ENCODE measurements around the gene CDKN1C.

Gene CDKN1C

GRCh38 chr11:2887515-2888195 lies 2.1 kb upstream of the CDKN1C start:
- DNase-seq = no peak

GRCh38 chr11:2886936-2887335 lies 1.4 kb upstream of the CDKN1C start:
- no peak for DNase-seq

GRCh38 chr11:2886191-2886894 lies 768 bp upstream of the CDKN1C start:
- no peak for DNase-seq

GRCh38 chr11:2885017-2885677 lies 428 bp downstream of the CDKN1C start:
- no peak for DNase-seq

DNA sequence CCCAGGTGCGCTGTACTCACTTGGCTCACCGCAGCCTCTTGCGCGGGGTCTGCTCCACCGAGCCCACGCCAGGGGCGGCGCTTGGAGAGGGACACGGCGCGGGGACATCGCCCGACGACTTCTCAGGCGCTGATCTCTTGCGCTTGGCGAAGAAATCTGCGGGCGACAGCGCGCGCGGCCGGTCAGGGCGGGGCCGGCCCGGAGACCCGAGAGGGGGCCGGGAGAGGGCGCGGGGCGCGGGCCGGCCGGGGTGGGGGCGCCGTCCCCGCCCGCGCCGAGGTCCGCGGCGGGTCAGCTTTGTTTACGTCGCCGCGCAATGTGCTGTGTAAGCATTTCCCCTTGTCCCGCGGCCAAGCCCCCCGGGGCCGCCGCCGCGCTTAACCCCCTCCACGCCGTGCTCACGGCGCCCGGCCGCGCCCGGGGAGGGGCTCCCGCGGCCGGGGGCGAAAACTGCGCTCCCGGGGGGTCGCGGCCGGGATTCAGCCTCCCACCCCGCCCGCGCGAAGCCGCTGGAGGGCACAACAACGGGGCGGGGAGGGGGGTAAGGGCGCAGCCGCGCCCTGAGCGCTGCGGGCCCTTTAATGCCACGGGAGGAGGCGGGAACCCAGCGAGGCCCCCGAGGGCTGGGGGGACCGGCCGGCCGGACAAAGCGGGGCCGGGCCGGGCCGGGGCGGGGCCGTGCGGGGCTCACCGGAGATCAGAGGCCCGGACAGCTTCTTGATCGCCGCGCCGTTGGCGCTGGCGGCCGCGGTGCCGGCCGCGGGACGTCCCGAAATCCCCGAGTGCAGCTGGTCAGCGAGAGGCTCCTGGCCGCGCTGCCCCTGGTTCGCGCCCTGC lies 1.4 kb downstream of the CDKN1C start:
- no peak for DNase-seq

DNA sequence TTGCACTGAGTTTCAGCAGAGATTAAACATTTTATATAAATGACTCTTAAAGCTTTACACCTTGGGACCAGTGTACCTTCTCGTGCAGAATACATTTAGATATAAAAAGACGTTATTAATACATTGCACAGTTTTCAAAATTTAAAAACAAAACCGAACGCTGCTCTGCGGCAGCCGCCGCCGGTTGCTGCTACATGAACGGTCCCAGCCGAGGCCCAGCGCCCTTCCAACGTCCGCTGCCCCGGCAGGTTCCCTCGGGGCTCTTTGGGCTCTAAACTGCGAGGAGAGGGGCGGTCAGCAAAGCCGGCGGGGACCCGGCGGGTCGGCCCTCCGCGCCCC lies 2.0 kb downstream of the CDKN1C start:
- DNase-seq = no peak

GRCh38 chr11:2882396-2883110 lies 3.0 kb downstream of the CDKN1C start:
- no peak for DNase-seq

GRCh38 chr11:2881981-2882375 lies 3.6 kb downstream of the CDKN1C start:
- DNase-seq = no peak

- no peak for DNase-seq
Observed at GRCh38 chr11:2881076-2881980, 4.2 kb downstream of the CDKN1C start.

GRCh38 chr11:2880646-2881045 lies 4.9 kb downstream of the CDKN1C start:
- DNase-seq = no peak

GRCh38 chr11:2878782-2879181 lies 6.8 kb downstream of the CDKN1C start:
- no peak for DNase-seq

- DNase-seq = no peak
Observed at GRCh38 chr11:2877474-2877873, 8.1 kb downstream of the CDKN1C start.

GRCh38 chr11:2874963-2875362 lies 10.6 kb downstream of the CDKN1C start:
- no peak for DNase-seq

DNA sequence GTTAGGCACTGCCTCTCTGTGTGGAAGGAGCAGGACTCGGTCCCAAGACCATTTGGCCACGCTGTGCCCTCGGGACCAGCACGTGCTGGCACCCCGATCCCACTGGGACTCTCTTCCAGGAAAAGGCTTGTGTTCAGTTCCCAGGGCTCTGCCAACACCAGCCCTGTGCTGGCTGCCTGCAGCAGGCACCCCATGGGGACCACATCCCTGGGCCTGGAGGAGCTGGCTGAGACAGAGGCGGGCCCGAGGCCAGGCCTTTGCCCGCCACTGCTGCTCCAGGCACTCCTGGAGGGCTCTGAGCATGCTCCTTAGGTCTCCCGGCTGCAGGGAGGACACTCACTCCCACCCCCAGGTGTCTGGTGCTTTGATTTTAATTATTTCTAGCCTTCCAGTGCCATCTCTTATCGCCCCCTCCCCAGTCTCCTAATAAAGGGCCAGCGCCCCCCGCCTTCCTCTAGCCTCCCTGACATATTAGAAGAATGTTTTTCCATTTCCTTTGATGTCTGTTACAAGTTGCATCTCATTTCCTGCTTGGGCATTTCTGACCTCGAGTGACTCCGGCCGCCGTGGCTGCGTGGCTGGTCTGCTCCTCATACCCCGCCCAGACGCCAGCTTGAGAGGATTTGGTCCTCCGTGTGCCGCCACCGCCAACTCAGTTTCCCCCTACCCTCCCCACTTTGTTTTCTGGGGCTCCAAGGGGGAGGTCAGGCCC lies 14.4 kb downstream of the CDKN1C start:
- DNase-seq = no peak

DNA sequence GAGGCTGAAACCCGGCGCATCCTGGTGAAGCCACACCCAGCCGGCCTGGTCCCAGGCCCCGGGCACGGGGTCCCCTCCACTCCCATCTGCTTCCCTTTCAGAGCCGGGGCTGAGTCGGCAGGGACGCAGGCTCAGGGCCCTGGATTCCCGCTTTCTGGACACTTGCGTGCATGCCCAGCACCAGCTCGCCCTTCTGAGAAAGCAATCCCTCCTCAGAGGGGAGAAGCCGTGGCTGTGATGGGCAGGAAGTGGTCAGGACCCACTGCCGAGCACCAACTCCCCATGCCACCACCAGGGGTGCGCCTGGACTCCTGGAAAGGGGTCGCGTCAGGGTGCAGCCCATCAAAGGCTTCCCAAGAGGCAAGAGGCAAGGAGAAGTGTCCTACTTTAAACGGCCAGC lies 15.1 kb downstream of the CDKN1C start:
- DNase-seq = no peak

GRCh38 chr11:2869561-2870427 lies 15.8 kb downstream of the CDKN1C start:
- DNase-seq = no peak

GRCh38 chr11:2869134-2869526 lies 16.4 kb downstream of the CDKN1C start:
- DNase-seq = no peak

GRCh38 chr11:2868506-2869133 lies 17.0 kb downstream of the CDKN1C start:
- DNase-seq = no peak

- DNase-seq = no peak
Observed at GRCh38 chr11:2867722-2868505, 17.7 kb downstream of the CDKN1C start.

Measured in activated CD4-positive, alpha-beta T cell treated with anti-CD3 and anti-CD28 coated beads, Interleukin-2, amount 50 U/mL, for 1 hour (primary cell).